NB4 (cell line): ENCODE data around the gene SERPINB6.

Source experiments
- CTCF ChIP-seq: IDR thresholded peaks from one replicate; pipeline ENCODE4 v1.5.1; 2012; ENCODE audit warnings: low read depth, low read length
- MYC ChIP-seq: IDR thresholded peaks from 2 replicates; pipeline ENCODE4 v1.6.1; 2011; ENCODE audit warnings: low read depth, low read length
- POLR2A ChIP-seq: IDR thresholded peaks from 2 replicates; pipeline ENCODE4 v1.6.1; 2011; ENCODE audit warnings: mild to moderate bottlenecking; ENCODE audit not compliant: insufficient read length; ENCODE audit errors: extremely low read depth

- TF ChIP-seq CTCF = no peak
- no peak for TF ChIP-seq POLR2A
- TF ChIP-seq MYC = no peak
Measured at GRCh38 chr6:2976060-2976459, 4.7 kb upstream of the SERPINB6 start.
